Sigmoid colon (tissue), 4 donors: ENCODE measurements around the gene TECTB.

Source experiments
- CTCF ChIP-seq, 4 experiments: fragments of 450-650 bp in 3 of 4; fragments of 200-600 bp in 1 of 4; IDR thresholded peaks; one replicate each; pipeline ENCODE4 v1.5.1; 2016 to 2019; ENCODE audit warnings: antibody characterized with exemption in 4 of 4, mild to moderate bottlenecking in 3 of 4, moderate library complexity in 2 of 4
- EP300 ChIP-seq, 4 donors: sonication (generic); formaldehyde crosslinking; IDR thresholded peaks; one replicate each; pipeline ENCODE4 v1.6.1; 2017; ENCODE audit warnings: antibody characterized with exemption in 4 of 4

GRCh38 chr10:112282086-112282485 is 1.1 kb upstream of the TECTB start:
- TF ChIP-seq EP300 (IDR thresholded peaks at IDR 0.05) (no peak), CTCF (IDR thresholded peaks at IDR 0.05) (no peak)
